CD4-positive, alpha-beta T cell treated with Interleukin-4 for 1 hour (primary cell): ENCODE measurements around the gene GUSB.

Experiments
- DNase-seq, 2 donors: peaks; one replicate each; pipeline ENCODE4 v3.0.0-alpha.2; 2020 to 2022

Gene GUSB

GRCh38 chr7:65926588-65926987, 55.4 kb downstream of the GUSB start:
- no peak for DNase-seq

- DNase-seq: no peak
Observed at GRCh38 chr7:65925040-65925439, 57.0 kb downstream of the GUSB start.

- DNase-seq: no peak
Observed at GRCh38 chr7:65924193-65924592, 57.8 kb downstream of the GUSB start.

- DNase-seq: no peak
Observed at GRCh38 chr7:65923316-65923715, 58.7 kb downstream of the GUSB start.

GRCh38 chr7:65915921-65916657, 65.9 kb downstream of the GUSB start:
- DNase-seq: no peak

- no peak for DNase-seq
Observed at GRCh38 chr7:65912237-65912636, 69.8 kb downstream of the GUSB start.
